GM21723 (cell line): ENCODE data around the gene PC.
"Not testable (repeated sequence)": the region's sequence is repeated elsewhere in the genome, so short reads cannot be mapped to it uniquely, and the experiment has no call there.

ENCODE experiments used
- ATAC-seq: cut with Tn5 transposase; IDR thresholded peaks from one replicate; pipeline ENCODE4 v1.9.1; 2021; ENCODE audit warnings: mild to moderate bottlenecking, moderate library complexity; ENCODE audit not compliant: unreplicated experiment

Gene PC

GRCh38 chr11:66845143-66845875, 112.9 kb downstream of the PC start:
- no peak for ATAC-seq

- no peak for ATAC-seq
These were observed 113.6 kb downstream of the PC start for GRCh38 chr11:66844496-66845142.

GRCh38 chr11:66843776-66844495, 114.2 kb downstream of the PC start:
- ATAC-seq: no peak

GRCh38 chr11:66842896-66843775, 115.0 kb downstream of the PC start, which contains the start of gene RCE1:
TSS of gene RCE1 (plus strand) at chr11:66843441. CDS start at chr11:66843456, 15 bp downstream.
- ATAC-seq: peak; percentile 77

GRCh38 chr11:66842501-66842895, 115.7 kb downstream of the PC start:
- ATAC-seq: no peak

- ATAC-seq: no peak
These were observed 116.3 kb downstream of the PC start for GRCh38 chr11:66841861-66842260.

GRCh38 chr11:66840317-66841091, 117.7 kb downstream of the PC start:
- ATAC-seq: no peak

GRCh38 chr11:66835768-66836405, 122.3 kb downstream of the PC start:
- no peak for ATAC-seq

- no peak for ATAC-seq
These were observed 123.2 kb downstream of the PC start for GRCh38 chr11:66834943-66835342.

- ATAC-seq: no peak
These were observed 123.7 kb downstream of the PC start for GRCh38 chr11:66834539-66834845.

- not testable (repeated sequence) for ATAC-seq
These were observed 133.6 kb downstream of the PC start for GRCh38 chr11:66824573-66824972.

GRCh38 chr11:66823700-66824099, 134.5 kb downstream of the PC start:
- no peak for ATAC-seq

- ATAC-seq: no peak
These were observed 137.3 kb downstream of the PC start for GRCh38 chr11:66820901-66821300.

GRCh38 chr11:66820381-66820780, 137.8 kb downstream of the PC start:
- ATAC-seq: no peak

- ATAC-seq: no peak
These were observed 139.8 kb downstream of the PC start for GRCh38 chr11:66818231-66818955.

- ATAC-seq: no peak
These were observed 142.5 kb downstream of the PC start for GRCh38 chr11:66815646-66816045.

- no peak for ATAC-seq
These were observed 143.5 kb downstream of the PC start for GRCh38 chr11:66814678-66815077.

- no peak for ATAC-seq
These were observed 147.5 kb downstream of the PC start for GRCh38 chr11:66810576-66811185.

- no peak for ATAC-seq
These were observed 148.6 kb downstream of the PC start for GRCh38 chr11:66809592-66809991.
